HCT116 (cell line): ENCODE data around the gene IRX2.

Source experiments
- EZH2 ChIP-seq: fragments of 200-600 bp; sonication (generic); IDR thresholded peaks from 2 replicates; pipeline ENCODE4 v1.6.1; 2017; ENCODE audit warnings: antibody characterized with exemption, mixed run types
- FOSL1 ChIP-seq: IDR thresholded peaks from 2 replicates; pipeline ENCODE4 v1.6.1; 2012; ENCODE audit warnings: low read depth
- POLR2A ChIP-seq: IDR thresholded peaks from 2 replicates; pipeline ENCODE4 v1.7.0; 2011; ENCODE audit warnings: borderline replicate concordance; ENCODE audit not compliant: insufficient read depth, insufficient read length; ENCODE audit errors: extremely low read depth
- POLR2AphosphoS5 ChIP-seq: IDR thresholded peaks from 2 replicates; pipeline ENCODE4 v1.6.1; 2011; ENCODE audit warnings: mild to moderate bottlenecking, low read depth, low read length, moderate library complexity
- RAD21 ChIP-seq: IDR thresholded peaks from 2 replicates; pipeline ENCODE4 v1.6.1; 2012; ENCODE audit warnings: low read depth, mild to moderate bottlenecking
- TF ChIP-seq, protein P1 (sequence below), 3 experiments: fragments of 200-600 bp in 1 of 3; sonication (generic) in 1 of 3; IDR thresholded peaks in 2 of 3; conservative IDR thresholded peaks in 1 of 3; 2 replicates each; pipeline ENCODE4 v1.5.1; 2012 to 2017; ENCODE audit warnings: low read depth in 2 of 3, low read length in 2 of 3, antibody characterized with exemption in 1 of 3, borderline replicate concordance in 1 of 3, control low read depth in 1 of 3, mild to moderate bottlenecking in 1 of 3, mixed read lengths in 1 of 3, mixed run types in 1 of 3, moderate library complexity in 1 of 3; ENCODE audit not compliant: insufficient read depth in 1 of 3

DNA sequence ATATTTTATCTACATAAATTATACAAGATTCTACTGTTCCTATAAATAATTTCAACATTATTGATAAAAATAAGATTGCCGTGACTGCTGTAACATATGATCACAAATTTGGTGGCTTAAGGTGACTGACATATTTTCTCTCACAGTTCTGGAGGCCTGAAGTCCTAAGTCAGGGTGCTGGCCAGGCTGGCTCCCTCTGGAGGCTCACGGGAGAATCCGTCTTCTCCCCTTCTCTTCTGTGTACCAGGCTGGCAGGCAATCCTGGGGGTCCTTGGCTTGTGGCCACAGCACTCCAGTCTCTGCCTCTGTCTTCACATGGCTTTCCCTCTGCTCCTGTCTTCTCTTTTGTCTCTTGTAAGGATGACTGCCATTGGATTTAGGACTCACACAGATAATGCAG, 31.7 kb upstream of the IRX2 start:
- no peak for TF ChIP-seq RAD21
- TF ChIP-seq, protein P1, sequence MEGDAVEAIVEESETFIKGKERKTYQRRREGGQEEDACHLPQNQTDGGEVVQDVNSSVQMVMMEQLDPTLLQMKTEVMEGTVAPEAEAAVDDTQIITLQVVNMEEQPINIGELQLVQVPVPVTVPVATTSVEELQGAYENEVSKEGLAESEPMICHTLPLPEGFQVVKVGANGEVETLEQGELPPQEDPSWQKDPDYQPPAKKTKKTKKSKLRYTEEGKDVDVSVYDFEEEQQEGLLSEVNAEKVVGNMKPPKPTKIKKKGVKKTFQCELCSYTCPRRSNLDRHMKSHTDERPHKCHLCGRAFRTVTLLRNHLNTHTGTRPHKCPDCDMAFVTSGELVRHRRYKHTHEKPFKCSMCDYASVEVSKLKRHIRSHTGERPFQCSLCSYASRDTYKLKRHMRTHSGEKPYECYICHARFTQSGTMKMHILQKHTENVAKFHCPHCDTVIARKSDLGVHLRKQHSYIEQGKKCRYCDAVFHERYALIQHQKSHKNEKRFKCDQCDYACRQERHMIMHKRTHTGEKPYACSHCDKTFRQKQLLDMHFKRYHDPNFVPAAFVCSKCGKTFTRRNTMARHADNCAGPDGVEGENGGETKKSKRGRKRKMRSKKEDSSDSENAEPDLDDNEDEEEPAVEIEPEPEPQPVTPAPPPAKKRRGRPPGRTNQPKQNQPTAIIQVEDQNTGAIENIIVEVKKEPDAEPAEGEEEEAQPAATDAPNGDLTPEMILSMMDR (IDR thresholded peaks at IDR 0.05 in 2 of 3, conservative IDR thresholded peaks at IDR 0.05 in 1 of 3; ENCODE audit: borderline replicate concordance in 1 of 3, insufficient read depth in 1 of 3, low read depth in 2 of 3, low read length in 2 of 3): peak in 2 of 3 experiments; percentile 9 to 13; a peak in 1 of 6 replicates
- no peak for TF ChIP-seq POLR2AphosphoS5
- TF ChIP-seq EZH2: no peak
- TF ChIP-seq FOSL1: no peak
- TF ChIP-seq POLR2A: no peak
